NCI-H460 (cell line): Measurements from ENCODE around the gene PAK5. TPM values are rescaled to one million over a fixed set of nuclear protein-coding genes. Genes with fewer than 3 reads are reported as not detected.

ENCODE experiments used
- DNase-seq: peaks from one replicate; pipeline ENCODE4 v3.0.0-alpha.2; 2016; ENCODE audit warnings: low read depth; ENCODE audit errors: extremely low read depth
- total RNA-seq: library from RNA; depleted of rRNA; stranded (reverse); fragments of >200 nt; shearing (Covaris generic); gene quantifications from 2 replicates; pipeline ENCODE4 v1.2.3, GENCODE V29; 2014

PAK5 gene
- total RNA-seq, 1 experiment from 2014 or later, result not detected

GRCh38 chr20:9792674-9793073 is 46.2 kb downstream of the PAK5 start:
- DNase-seq, result no peak

GRCh38 chr20:9789131-9789530 is 49.7 kb downstream of the PAK5 start:
- no peak for DNase-seq

GRCh38 chr20:9775176-9775575 is 63.7 kb downstream of the PAK5 start:
- no peak for DNase-seq

- no peak for DNase-seq
Observed at GRCh38 chr20:9769954-9770353, 68.9 kb downstream of the PAK5 start.

GRCh38 chr20:9761476-9761875 is 77.4 kb downstream of the PAK5 start:
- no peak for DNase-seq

- DNase-seq, result no peak
Observed at GRCh38 chr20:9759392-9759791, 79.5 kb downstream of the PAK5 start.

GRCh38 chr20:9758752-9759151 is 80.1 kb downstream of the PAK5 start:
- no peak for DNase-seq

GRCh38 chr20:9756660-9757059 is 82.2 kb downstream of the PAK5 start:
- no peak for DNase-seq

- DNase-seq, result no peak
Observed at GRCh38 chr20:9755301-9755700, 83.6 kb downstream of the PAK5 start.

GRCh38 chr20:9744551-9744950 is 94.3 kb downstream of the PAK5 start:
- no peak for DNase-seq

GRCh38 chr20:9743871-9744270 is 95.0 kb downstream of the PAK5 start:
- DNase-seq, result no peak

GRCh38 chr20:9742821-9743220 is 96.1 kb downstream of the PAK5 start:
- no peak for DNase-seq

GRCh38 chr20:9741996-9742395 is 96.9 kb downstream of the PAK5 start:
- DNase-seq, result no peak

- no peak for DNase-seq
Observed at GRCh38 chr20:9740486-9740885, 98.4 kb downstream of the PAK5 start.

GRCh38 chr20:9739991-9740390 is 98.9 kb downstream of the PAK5 start:
- DNase-seq, result no peak

GRCh38 chr20:9736373-9736772 is 102.5 kb downstream of the PAK5 start:
- DNase-seq, result no peak

GRCh38 chr20:9723501-9724202 is 115.2 kb downstream of the PAK5 start:
- DNase-seq, result no peak

- DNase-seq, result no peak
Observed at GRCh38 chr20:9711872-9712271, 127.0 kb downstream of the PAK5 start.

GRCh38 chr20:9710685-9711084 is 128.2 kb downstream of the PAK5 start:
- no peak for DNase-seq

- no peak for DNase-seq
Observed at GRCh38 chr20:9705722-9706476, 133.0 kb downstream of the PAK5 start.

GRCh38 chr20:9699181-9699580 is 139.7 kb downstream of the PAK5 start:
- DNase-seq, result no peak

- DNase-seq, result no peak
Observed at GRCh38 chr20:9689041-9689440, 149.8 kb downstream of the PAK5 start.
